Panc1 (cell line): Measurements from ENCODE around the gene ARRDC5.
"Not testable (repeated sequence)": the region's sequence is repeated elsewhere in the genome, so short reads cannot be mapped to it uniquely, and the experiment has no call there.

Experiments
- POLR2AphosphoS5 ChIP-seq: IDR thresholded peaks from 2 replicates; pipeline ENCODE4 v1.6.1; 2012; ENCODE audit warnings: mild to moderate bottlenecking, low read depth, low read length, moderate library complexity
- TF ChIP-seq, protein P1 (sequence below): fragments of 450-650 bp; IDR thresholded peaks from 2 replicates; pipeline ENCODE4 v1.5.1; 2017; ENCODE audit warnings: mild to moderate bottlenecking
- TF ChIP-seq, protein P2 (sequence below), 2 experiments: IDR thresholded peaks; 2 replicates each; pipeline ENCODE4 v1.6.1; 2011 to 2012; ENCODE audit warnings: low read depth in 2 of 2, control low read depth in 1 of 2, low read length in 1 of 2, mild to moderate bottlenecking in 1 of 2, moderate library complexity in 1 of 2; ENCODE audit not compliant: insufficient read depth in 1 of 2

DNA sequence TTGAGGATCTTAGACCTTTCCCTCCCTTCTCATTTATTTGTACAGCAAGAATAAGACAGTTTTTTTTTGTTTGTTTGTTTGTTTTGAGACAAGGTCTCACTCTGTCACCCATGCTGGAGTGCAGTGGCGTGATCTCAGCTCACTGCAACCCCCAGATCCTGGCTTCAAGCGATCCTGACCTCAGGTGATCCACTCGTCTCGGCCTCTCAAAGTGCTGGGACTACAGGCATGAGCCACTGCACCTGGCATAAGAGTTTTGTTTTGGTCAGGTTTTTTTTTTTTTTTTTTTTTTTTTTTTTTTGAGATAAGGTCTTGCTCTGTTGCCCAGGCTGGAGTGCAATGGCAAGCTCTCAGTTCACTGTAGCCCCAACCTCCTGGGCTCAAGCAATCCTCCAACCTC is 35.8 kb upstream of the ARRDC5 start:
- TF ChIP-seq, protein P1, sequence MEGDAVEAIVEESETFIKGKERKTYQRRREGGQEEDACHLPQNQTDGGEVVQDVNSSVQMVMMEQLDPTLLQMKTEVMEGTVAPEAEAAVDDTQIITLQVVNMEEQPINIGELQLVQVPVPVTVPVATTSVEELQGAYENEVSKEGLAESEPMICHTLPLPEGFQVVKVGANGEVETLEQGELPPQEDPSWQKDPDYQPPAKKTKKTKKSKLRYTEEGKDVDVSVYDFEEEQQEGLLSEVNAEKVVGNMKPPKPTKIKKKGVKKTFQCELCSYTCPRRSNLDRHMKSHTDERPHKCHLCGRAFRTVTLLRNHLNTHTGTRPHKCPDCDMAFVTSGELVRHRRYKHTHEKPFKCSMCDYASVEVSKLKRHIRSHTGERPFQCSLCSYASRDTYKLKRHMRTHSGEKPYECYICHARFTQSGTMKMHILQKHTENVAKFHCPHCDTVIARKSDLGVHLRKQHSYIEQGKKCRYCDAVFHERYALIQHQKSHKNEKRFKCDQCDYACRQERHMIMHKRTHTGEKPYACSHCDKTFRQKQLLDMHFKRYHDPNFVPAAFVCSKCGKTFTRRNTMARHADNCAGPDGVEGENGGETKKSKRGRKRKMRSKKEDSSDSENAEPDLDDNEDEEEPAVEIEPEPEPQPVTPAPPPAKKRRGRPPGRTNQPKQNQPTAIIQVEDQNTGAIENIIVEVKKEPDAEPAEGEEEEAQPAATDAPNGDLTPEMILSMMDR = not testable (repeated sequence)
- TF ChIP-seq, protein P2, sequence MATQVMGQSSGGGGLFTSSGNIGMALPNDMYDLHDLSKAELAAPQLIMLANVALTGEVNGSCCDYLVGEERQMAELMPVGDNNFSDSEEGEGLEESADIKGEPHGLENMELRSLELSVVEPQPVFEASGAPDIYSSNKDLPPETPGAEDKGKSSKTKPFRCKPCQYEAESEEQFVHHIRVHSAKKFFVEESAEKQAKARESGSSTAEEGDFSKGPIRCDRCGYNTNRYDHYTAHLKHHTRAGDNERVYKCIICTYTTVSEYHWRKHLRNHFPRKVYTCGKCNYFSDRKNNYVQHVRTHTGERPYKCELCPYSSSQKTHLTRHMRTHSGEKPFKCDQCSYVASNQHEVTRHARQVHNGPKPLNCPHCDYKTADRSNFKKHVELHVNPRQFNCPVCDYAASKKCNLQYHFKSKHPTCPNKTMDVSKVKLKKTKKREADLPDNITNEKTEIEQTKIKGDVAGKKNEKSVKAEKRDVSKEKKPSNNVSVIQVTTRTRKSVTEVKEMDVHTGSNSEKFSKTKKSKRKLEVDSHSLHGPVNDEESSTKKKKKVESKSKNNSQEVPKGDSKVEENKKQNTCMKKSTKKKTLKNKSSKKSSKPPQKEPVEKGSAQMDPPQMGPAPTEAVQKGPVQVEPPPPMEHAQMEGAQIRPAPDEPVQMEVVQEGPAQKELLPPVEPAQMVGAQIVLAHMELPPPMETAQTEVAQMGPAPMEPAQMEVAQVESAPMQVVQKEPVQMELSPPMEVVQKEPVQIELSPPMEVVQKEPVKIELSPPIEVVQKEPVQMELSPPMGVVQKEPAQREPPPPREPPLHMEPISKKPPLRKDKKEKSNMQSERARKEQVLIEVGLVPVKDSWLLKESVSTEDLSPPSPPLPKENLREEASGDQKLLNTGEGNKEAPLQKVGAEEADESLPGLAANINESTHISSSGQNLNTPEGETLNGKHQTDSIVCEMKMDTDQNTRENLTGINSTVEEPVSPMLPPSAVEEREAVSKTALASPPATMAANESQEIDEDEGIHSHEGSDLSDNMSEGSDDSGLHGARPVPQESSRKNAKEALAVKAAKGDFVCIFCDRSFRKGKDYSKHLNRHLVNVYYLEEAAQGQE (IDR thresholded peaks at IDR 0.05; ENCODE audit: insufficient read depth in 1 of 2, low read depth in 2 of 2, low read length in 1 of 2) = not testable (repeated sequence)
- TF ChIP-seq POLR2AphosphoS5 = not testable (repeated sequence)
